Right renal cortex interstitium (tissue), 3 donors: ENCODE data around the gene KRT33B. TPM values are rescaled to one million over a fixed set of nuclear protein-coding genes. Genes with fewer than 3 reads are reported as not detected.
"Not testable (repeated sequence)": the region's sequence is repeated elsewhere in the genome, so short reads cannot be mapped to it uniquely, and the experiment has no call there.

Experiments
- DNase-seq, 3 donors: peaks; one replicate each; pipeline ENCODE4 v3.0.0-alpha.2; 2013; ENCODE audit warnings: low read depth in 3 of 3, low spot score in 2 of 3
- polyA plus RNA-seq, 3 donors: library from polyadenylated mRNA; unstranded; fragments of 120-200 nt; gene quantifications; one replicate each; pipeline ENCODE4 v1.2.1, GENCODE V29; 2013; ENCODE audit not compliant: insufficient read length in 3 of 3

Gene KRT33B
- not detected for polyA plus RNA-seq

DNA sequence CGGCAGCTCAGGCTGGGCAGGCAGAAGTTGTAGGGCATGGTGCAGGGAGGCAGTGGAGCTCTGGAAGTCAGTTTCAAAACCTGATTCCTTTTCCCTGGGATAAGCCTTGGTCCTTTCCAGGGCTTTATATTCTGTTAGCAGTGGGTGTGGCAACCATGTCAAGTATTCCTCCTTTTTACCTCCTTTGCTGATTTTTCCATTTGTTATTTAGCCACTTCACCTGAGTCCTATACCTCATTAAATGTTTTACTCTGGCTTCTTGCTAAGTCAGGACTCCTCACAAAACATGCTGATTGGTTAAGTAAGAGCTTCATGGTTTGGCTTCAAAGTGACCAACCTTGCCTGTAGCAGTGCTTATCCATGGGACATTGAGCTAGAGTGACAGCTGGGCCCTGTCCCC is at the start of gene KRT33B:
Gene KRT33B, minus strand, starts transcription at position 101 of the 400 bp plus-strand sequence. Its CDS starts 63 bp downstream, at position 38.
- no peak for DNase-seq

- no peak for DNase-seq
These were observed 48.7 kb upstream of the KRT33B start for GRCh38 chr17:41418116-41418860.

GRCh38 chr17:41417576-41418015 is 48.0 kb upstream of the KRT33B start:
- DNase-seq: no peak

GRCh38 chr17:41417127-41417526 is 47.5 kb upstream of the KRT33B start:
- no peak for DNase-seq

- DNase-seq: peak in 2 of 3 donors; percentile 14 to 15
These were observed 46.9 kb upstream of the KRT33B start for GRCh38 chr17:41416479-41416878.

- peak in 1 of 3 donors; percentile 8 for DNase-seq
These were observed 46.3 kb upstream of the KRT33B start for GRCh38 chr17:41415833-41416335.

- DNase-seq: no peak
These were observed 45.8 kb upstream of the KRT33B start for GRCh38 chr17:41415411-41415810.

GRCh38 chr17:41413982-41414381 is 44.4 kb upstream of the KRT33B start:
- DNase-seq: no peak

- DNase-seq: no peak
These were observed 43.8 kb upstream of the KRT33B start for GRCh38 chr17:41413353-41413957.

GRCh38 chr17:41411072-41411840 is 41.6 kb upstream of the KRT33B start:
- DNase-seq: no peak

DNA sequence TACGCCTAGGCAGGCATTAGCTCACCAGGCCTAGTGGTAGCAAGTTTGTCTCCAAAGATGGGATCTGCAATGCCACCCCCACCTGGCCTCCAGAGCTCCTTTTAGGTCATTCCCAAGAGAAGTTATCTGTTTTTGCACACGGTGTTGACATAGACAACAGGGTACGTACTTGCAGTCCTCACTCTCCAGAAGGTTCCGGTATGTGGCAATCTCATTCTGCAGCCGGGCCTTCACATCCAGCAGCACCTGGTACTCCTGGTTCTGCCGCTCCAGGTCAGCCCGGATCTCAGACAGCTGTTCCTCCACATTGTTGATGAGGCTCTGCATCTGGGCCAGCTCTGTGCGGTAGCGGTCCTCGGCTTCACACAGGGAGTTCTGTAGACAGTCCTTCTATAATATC is 37.6 kb upstream of the KRT33B start:
- DNase-seq: no peak

DNA sequence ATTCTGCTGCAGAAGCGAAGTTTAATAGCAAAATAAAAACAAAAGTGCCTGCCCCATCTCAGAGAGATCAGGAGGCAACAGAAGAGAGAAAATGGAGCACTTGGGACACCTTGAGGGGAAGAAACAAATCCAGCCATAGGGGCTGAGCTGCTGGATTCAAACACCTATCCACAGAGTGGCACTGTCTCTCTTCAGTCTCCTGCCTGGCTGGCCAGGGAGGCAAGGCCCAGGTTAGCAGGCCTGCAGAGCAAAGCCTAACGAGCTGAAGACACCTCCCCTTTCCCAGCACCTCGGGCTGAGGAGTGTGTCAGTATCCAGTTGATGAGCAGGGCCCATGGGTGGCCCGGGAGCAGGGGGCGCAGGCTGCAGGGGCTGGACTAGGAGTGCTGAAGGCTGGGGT is 36.6 kb upstream of the KRT33B start:
- DNase-seq: no peak

DNA sequence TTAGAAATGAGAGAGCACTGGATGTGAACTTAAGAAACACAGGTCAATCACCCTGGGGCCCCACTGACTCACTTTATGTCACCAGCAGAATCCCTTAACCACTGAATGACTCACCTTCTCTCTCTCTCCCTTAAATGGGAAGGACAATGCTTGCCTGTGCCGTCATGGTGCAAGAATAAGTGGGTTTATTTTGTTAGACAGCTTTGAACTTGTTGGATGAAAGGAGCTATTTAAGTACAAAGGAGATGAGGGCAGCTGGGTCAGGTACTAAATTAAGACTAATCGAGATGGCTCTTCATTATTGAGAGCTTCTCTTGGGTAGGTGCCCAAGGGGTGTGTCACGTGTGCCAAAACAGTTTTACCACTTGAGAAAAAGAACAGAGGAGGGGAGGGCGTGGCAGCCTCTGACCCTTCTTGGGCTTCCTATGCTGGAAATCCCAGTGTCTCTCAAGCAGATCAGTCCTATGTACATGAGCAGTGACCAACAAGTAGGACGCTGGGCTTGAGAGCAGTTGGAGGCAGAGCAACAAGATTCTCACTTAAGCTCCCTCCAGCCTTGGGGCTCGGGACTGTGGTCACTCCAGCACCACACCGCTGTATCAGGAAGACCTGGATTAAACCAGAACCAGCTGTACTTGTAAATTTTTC is 34.5 kb upstream of the KRT33B start:
- no peak for DNase-seq

DNA sequence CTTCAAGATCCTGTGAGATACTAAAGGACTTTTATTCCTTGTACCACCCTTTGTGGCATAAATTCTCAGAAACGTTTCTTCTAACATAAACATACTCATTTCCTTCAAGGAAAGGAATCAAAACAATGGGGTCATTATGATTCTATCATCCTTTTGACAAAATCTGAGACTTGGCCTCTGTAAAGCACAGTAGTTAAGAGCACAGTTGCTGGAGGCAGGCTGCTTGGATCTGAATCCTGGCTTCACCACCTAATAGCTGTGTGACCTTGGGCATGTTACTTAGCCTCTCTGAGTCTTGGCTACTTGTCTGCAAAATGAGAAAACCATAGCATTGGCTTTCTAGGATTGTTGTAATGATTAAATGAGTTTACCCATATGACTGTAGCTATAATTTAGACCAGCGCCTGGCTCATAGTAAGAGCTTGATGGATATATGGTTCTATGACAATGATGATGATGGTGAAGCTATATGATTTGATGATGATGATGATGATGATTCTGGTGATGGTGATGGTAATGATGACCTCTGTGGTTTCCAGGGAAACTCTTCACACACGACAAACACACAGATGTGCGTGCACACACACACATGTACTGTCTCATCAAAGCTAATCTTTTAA is 33.9 kb upstream of the KRT33B start:
- no peak for DNase-seq

GRCh38 chr17:41402161-41402560 is 32.5 kb upstream of the KRT33B start:
- no peak for DNase-seq

DNA sequence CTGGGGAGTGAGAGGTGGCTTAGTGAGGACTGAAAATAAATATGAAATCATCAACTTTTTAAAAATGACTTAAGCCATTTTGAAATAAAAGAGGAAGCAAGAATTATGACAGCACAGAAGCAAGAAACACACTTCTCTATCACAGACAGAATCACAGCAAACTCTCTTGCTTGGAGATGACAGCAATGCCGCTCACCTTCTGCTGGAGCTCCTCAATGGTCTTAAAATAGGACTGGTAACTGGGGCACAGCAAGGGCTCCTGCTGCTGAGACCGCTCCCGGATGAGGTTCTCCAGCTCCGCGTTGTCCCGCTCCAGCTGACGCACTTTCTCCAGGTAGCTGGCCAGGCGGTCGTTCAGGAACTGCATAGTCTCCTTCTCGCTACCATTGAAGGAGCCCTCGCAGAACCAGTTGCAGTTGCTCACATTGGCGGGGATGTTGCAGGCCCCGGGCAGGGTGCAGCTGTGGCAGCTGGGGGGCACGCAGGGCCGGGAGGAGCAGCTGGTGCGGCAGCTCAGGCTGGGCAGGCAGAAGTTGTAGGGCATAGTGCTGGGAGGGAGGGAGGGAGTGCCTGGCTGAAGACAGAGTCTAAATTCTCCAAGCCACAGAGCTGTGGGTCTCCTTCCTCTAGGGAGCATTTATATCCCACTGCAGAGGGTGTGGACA is 27.5 kb upstream of the KRT33B start, which contains the start of gene KRT31:
Gene KRT31, minus strand, starts transcription at position 613 of the 665 bp plus-strand sequence. Its CDS starts 69 bp downstream, at position 544.
- DNase-seq: no peak

- DNase-seq: no peak
These were observed 26.7 kb upstream of the KRT33B start for GRCh38 chr17:41396340-41396739.

DNA sequence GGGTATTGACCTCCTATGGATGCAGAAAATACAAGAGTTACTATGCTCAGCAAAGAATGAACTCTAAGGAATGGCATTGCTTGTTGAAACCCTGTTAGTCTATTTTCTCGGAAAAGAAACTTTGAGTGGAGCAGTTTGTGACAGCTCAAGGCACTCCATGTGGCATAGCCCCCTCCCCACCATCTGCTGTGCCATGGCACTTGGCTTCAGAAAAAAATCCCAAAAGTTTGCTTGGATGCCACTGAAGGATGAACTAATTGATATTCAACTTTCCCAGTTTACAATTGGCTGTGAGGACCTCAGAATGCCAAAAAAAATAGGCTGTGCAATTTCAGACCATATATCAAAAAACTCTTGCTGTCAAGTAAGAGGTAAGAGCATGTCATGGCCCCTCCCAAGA is 26.0 kb upstream of the KRT33B start:
- no peak for DNase-seq

DNA sequence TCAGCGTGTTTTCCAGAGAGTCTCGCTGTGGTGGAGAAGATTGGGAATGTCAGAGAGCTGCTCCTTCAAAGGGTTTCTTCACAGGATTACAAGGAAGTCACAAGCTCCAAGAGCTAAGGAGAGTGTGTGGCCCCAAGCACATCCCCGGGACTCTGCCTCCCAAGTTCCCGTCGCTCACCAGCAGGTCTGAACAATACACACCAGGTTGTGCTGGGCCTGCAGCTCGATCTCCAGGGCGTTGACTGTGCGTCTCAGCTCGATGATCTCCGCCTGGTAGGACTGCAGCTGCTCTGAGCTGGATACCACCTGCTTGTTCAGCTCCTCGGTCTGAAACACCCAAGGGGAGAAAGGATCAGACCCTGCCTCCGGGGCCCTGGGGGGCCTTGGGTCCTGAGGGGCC is 25.4 kb upstream of the KRT33B start:
- DNase-seq: not testable (repeated sequence)
